ENCODE measurements around the gene SERINC5. TPM values are rescaled to one million over a fixed set of nuclear protein-coding genes. Genes with fewer than 3 reads are reported as not detected.

Gene SERINC5
- total and polyA plus RNA-seq, 12 donors, result 2.3 to 21.9 (median 14.8) TPM

DNA sequence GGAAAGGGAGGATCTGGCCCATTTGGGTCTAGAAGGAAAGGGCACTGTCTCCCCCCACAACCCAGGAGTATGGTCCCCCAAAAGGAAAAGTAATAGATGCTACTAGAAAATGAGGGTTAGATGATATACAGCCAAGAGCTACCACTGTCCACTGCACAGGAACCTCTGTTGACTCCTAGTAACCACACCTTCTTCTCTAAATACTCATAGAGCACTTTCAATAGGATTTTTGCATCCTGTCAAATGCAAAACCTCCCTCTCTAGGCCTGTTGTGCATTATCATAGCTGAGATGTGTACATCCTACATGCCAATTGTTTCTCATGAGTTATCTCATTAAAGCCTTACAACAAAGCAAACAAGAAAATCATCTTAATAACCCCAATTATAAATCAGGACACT is 153.9 kb downstream of the SERINC5 start:
- TF ChIP-seq, protein P1, sequence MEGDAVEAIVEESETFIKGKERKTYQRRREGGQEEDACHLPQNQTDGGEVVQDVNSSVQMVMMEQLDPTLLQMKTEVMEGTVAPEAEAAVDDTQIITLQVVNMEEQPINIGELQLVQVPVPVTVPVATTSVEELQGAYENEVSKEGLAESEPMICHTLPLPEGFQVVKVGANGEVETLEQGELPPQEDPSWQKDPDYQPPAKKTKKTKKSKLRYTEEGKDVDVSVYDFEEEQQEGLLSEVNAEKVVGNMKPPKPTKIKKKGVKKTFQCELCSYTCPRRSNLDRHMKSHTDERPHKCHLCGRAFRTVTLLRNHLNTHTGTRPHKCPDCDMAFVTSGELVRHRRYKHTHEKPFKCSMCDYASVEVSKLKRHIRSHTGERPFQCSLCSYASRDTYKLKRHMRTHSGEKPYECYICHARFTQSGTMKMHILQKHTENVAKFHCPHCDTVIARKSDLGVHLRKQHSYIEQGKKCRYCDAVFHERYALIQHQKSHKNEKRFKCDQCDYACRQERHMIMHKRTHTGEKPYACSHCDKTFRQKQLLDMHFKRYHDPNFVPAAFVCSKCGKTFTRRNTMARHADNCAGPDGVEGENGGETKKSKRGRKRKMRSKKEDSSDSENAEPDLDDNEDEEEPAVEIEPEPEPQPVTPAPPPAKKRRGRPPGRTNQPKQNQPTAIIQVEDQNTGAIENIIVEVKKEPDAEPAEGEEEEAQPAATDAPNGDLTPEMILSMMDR (IDR thresholded peaks at IDR 0.05), result no peak

DNA sequence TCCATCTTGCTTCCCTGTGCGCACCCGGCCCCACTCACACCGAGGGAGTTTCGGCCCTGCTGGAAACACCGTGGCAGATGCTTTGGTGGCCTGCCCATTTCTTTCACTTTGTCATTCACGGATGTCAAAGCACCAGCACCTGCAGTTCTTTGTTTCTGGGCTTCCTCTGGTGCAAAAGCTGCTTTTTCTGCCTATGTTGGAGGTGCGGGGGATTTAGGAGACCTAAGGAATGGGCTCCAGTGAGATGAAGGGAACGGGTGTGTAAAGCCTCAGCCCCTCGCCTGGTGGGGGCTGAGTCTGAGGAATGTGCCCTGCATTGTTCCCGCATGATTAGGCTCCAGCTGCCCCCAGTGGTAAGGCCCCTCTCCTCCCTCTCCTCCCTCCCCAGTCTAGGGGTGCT is 158.4 kb downstream of the SERINC5 start:
- Histone ChIP-seq H3K4me1 (peaks cover 0 to 15% (median 7%) of the 10 kb centered on the region in 9 donors), H3K9me3 (no peaks in the 10 kb centered on the region), H3K4me3 (no peak overlapping the region), H3K27ac (no peak overlapping the region), H3K36me3 (no peaks in the 10 kb centered on the region), H3K27me3 (no peaks in the 10 kb centered on the region)
- DNase-seq (no peak), ATAC-seq (no peak)
- intact Hi-C loops (cut with DNase I), result loop anchor here in 2 of 10 donors (10.0 kb wide), 1 partner anchor 177 kb away; no protein-coding TSS in a partner anchor
- WGBS, 2 donors, result 91 to 93% methylated on average over 10 of the region's 10 CpGs
- TF ChIP-seq, protein P1 (IDR thresholded peaks at IDR 0.05), result no peak

More for the DNA sequence above, 153.9 kb downstream of the SERINC5 start:
- H3K9me3 ChIP-seq, result no peaks in the 10 kb centered on the region
- no peaks in the 10 kb centered on the region for H3K36me3 ChIP-seq
- no peak overlapping the region for H3K4me3 ChIP-seq
- DNase-seq, result no peak
- H3K27ac ChIP-seq, result no peak overlapping the region
- ATAC-seq, result no peak
- H3K27me3 ChIP-seq, result no peaks in the 10 kb centered on the region
- H3K4me1 ChIP-seq, result peaks cover 0 to 18% (median 4%) of the 10 kb centered on the region in 9 donors
- intact Hi-C loops (cut with DNase I), result loop anchor here in 1 of 10 donors (5.0 kb wide), 1 partner anchor 160 kb away; no protein-coding TSS in a partner anchor

DNA sequence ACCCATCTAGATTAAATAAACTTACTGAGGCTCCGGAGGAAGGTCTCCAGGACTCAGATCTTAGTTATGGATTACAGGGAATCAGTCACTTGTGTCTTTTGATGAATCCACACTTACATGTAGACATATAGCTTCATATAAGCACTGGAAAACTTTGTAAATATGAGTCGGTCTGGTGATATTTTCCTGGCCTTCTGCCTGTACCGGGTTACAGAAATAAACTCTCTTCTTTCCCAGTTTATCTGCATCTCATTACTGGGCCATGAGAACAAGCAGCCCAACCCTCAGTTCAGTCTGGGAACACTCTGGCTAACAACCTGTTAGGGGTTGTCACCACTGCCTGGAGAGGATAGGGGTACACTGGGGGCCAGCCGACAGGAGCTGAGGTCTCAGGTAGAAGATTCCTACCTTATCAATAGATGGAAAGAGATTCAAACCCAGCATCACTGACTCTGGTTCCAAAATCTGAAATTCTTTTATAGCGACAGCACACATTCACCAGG is 161.6 kb downstream of the SERINC5 start:
- DNase-seq, result no peak
- ATAC-seq, result peak in 2 of 8 donors; percentile 62 to 63
- H3K36me3 ChIP-seq, result no peaks in the 10 kb centered on the region
- no peaks in the 10 kb centered on the region for H3K9me3 ChIP-seq
- intact Hi-C loops (cut with DNase I), result loop anchor here in 5 of 10 donors (5.0 to 10.0 kb wide), 3 partner anchors 181 to 213 kb away; no protein-coding TSS in a partner anchor
- TF ChIP-seq, protein P1 (IDR thresholded peaks at IDR 0.05), result no peak
- H3K27ac ChIP-seq, result peak overlapping the region in 3 of 10 donors; percentile 11 to 17 (median 15)
- H3K27me3 ChIP-seq, result no peaks in the 10 kb centered on the region
- H3K4me3 ChIP-seq, result no peak overlapping the region
- whole genome bisulfite sequencing, 2 donors, result 48 to 58% methylated on average over 5 of the region's 5 CpGs
- H3K4me1 ChIP-seq, result peaks cover 0 to 15% (median 7%) of the 10 kb centered on the region in 9 donors

DNA sequence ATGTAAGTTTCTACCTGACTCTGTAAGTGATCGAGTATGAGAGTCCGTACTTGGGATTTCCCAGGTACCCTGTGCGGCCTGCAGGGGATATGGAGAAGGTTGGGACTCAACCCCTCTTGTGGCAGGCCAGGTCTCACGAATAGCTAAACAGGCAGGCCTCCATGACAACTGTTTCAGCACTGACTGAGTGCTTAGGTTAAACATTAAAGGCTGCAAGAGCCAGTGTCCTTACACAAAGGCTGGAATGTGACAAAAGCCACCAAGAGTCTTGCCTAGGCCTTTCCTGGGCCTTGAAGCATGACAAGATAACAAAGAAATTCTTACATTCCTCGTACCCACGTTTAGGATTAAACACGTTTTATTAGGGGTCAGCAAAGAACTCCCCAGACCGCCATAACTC is 162.1 kb downstream of the SERINC5 start:
- DNase-seq, result no peak
- 58 to 66% methylated on average over 8 of the region's 8 CpGs for WGBS, 2 donors
- intact Hi-C loops (cut with DNase I), result loop anchor here in 7 of 10 donors (2.0 to 10.0 kb wide), 6 partner anchors 181 to 215 kb away; no protein-coding TSS in a partner anchor
- TF ChIP-seq, protein P1 (IDR thresholded peaks at IDR 0.05), result no peak
- Histone ChIP-seq H3K27me3 (no peaks in the 10 kb centered on the region), H3K36me3 (no peaks in the 10 kb centered on the region), H3K4me3 (no peak overlapping the region), H3K9me3 (no peaks in the 10 kb centered on the region), H3K27ac (peak overlapping the region in 1 of 10 donors; percentile 11), H3K4me1 (peaks cover 0 to 15% (median 7%) of the 10 kb centered on the region in 9 donors)
- peak in 1 of 8 donors; percentile 20 for ATAC-seq
